Keratinocyte (primary cell): ENCODE data around the gene DENND6A.

Source experiments
- EZH2 ChIP-seq: IDR thresholded peaks from one replicate; pipeline ENCODE4 v1.6.1; 2012; ENCODE audit warnings: inconsistent platforms, mild to moderate bottlenecking, low read length, moderate library complexity
- TF ChIP-seq, protein P1 (sequence below), 3 experiments: IDR thresholded peaks in 1 of 3; conservative IDR thresholded peaks in 1 of 3; optimal IDR thresholded peaks in 1 of 3; 2 replicates in 2 of 3; 3 replicates in 1 of 3; pipeline versions ENCODE3 to v1.5.1; 2011; ENCODE audit warnings: low read length in 3 of 3, mild to moderate bottlenecking in 3 of 3, moderate library complexity in 2 of 3, control low read depth in 1 of 3, inconsistent platforms in 1 of 3; ENCODE audit not compliant: insufficient read depth in 2 of 3; ENCODE audit errors: extremely low read depth in 1 of 3

DNA sequence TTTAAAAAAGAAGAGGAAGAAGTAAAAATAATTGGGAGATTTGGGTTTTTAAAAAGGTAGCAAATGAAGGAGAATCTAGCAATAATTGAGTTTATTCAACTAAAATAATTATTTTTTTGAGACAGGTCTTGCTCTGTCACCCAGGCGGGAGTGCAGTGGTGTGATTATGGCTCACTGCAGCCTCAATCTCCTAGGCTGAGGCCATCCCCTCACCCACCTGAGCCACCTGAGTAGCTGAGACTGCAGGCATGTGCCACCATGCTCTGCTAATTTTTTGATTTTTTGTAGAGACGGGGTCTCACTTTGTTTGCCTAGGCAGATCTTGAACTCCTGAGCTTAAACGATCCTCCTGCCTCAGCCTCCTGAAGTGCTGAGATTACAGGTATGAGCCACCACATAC, 68.1 kb downstream of the DENND6A start:
- TF ChIP-seq, protein P1, sequence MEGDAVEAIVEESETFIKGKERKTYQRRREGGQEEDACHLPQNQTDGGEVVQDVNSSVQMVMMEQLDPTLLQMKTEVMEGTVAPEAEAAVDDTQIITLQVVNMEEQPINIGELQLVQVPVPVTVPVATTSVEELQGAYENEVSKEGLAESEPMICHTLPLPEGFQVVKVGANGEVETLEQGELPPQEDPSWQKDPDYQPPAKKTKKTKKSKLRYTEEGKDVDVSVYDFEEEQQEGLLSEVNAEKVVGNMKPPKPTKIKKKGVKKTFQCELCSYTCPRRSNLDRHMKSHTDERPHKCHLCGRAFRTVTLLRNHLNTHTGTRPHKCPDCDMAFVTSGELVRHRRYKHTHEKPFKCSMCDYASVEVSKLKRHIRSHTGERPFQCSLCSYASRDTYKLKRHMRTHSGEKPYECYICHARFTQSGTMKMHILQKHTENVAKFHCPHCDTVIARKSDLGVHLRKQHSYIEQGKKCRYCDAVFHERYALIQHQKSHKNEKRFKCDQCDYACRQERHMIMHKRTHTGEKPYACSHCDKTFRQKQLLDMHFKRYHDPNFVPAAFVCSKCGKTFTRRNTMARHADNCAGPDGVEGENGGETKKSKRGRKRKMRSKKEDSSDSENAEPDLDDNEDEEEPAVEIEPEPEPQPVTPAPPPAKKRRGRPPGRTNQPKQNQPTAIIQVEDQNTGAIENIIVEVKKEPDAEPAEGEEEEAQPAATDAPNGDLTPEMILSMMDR (optimal IDR thresholded peaks at IDR 0.05 in 1 of 3, IDR thresholded peaks at IDR 0.05 in 1 of 3, conservative IDR thresholded peaks at IDR 0.05 in 1 of 3; ENCODE audit: extremely low read depth in 1 of 3, insufficient read depth in 2 of 3, low read length in 3 of 3) = no peak
- TF ChIP-seq EZH2 = no peak
